Measurements from ENCODE around the gene HARBI1. TPM values are rescaled to one million over a fixed set of nuclear protein-coding genes. Genes with fewer than 3 reads are reported as not detected.

The HARBI1 gene
- total and polyA plus RNA-seq, 2 experiments from 2014 or later = 2.2 to 9.8 TPM

GRCh38 chr11:46555267-46556054 lies 61.6 kb downstream of the HARBI1 start:
- TF ChIP-seq, protein P1, sequence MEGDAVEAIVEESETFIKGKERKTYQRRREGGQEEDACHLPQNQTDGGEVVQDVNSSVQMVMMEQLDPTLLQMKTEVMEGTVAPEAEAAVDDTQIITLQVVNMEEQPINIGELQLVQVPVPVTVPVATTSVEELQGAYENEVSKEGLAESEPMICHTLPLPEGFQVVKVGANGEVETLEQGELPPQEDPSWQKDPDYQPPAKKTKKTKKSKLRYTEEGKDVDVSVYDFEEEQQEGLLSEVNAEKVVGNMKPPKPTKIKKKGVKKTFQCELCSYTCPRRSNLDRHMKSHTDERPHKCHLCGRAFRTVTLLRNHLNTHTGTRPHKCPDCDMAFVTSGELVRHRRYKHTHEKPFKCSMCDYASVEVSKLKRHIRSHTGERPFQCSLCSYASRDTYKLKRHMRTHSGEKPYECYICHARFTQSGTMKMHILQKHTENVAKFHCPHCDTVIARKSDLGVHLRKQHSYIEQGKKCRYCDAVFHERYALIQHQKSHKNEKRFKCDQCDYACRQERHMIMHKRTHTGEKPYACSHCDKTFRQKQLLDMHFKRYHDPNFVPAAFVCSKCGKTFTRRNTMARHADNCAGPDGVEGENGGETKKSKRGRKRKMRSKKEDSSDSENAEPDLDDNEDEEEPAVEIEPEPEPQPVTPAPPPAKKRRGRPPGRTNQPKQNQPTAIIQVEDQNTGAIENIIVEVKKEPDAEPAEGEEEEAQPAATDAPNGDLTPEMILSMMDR (IDR thresholded peaks at IDR 0.05; ENCODE audit: low read depth, low read length) = no peak
- no peaks in the 10 kb centered on the region for H3K27me3 ChIP-seq
- peak overlapping the region; percentile 83 for H3K27ac ChIP-seq
- H3K4me1 ChIP-seq (ENCODE audit: low read depth) = peaks cover 18% of the 10 kb centered on the region
- DNase-seq (ENCODE audit: low read depth in 1 of 2, low spot score in 1 of 2) = peak in 1 of 2 donors; percentile 59
- no peaks in the 10 kb centered on the region for H3K9me3 ChIP-seq (ENCODE audit: low read depth)
- H3K4me3 ChIP-seq = no peak overlapping the region
- no peaks in the 10 kb centered on the region for H3K36me3 ChIP-seq

DNA sequence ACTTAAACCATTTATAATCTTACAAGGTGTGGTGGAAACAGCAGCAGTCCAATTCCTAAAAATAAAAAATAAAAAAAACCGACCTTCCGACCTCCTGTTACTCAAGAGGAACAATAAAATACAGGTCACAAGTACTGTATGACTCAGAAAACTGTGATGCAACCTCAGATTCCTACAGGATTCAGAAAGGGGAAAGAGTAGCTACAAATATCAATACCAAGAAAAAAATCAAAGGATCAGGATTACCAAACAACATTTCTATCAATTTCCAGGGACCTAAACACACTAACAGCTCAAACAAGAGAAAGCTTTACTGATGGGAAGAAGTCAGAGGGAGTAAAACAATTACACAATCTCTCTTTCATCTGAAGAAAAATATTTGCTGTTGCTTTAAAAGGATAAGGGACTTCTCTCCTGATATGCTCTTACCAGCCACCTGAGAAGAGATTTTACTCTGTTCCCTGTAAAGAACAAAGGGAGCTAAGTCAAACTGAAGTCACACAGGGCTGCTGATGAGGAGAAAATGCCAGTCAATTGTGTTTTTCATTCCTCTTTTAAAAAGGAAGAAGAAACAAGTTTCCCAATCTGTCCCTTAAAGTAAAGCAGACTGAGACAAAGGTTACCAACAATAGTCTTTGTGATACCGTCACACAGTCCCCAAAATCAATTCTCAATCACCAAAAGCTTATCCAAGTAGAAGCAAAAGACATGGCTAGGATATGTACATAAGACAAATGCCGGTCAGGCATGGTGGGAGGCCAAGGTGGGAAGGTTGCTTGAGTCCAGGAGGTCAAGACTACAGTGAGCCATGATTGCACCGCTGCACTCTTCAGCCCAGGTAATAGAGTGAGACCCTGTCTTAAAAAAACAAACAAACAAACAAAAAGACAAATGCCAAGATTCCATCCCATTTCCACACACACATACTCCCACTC lies 62.5 kb downstream of the HARBI1 start:
- peak overlapping the region; percentile 83 for H3K27ac ChIP-seq
- DNase-seq (ENCODE audit: low read depth in 1 of 2, low spot score in 1 of 2) = peak in 1 of 2 donors; percentile 81
- no peaks in the 10 kb centered on the region for H3K36me3 ChIP-seq
- TF ChIP-seq, protein P1 (IDR thresholded peaks at IDR 0.05; ENCODE audit: low read depth, low read length) = no peak
- H3K27me3 ChIP-seq = no peaks in the 10 kb centered on the region
- H3K4me3 ChIP-seq = no peak overlapping the region
- peaks cover 18% of the 10 kb centered on the region for H3K4me1 ChIP-seq (ENCODE audit: low read depth)
- H3K9me3 ChIP-seq (ENCODE audit: low read depth) = no peaks in the 10 kb centered on the region

- H3K27ac ChIP-seq = peak overlapping the region; percentile 83
- H3K27me3 ChIP-seq = no peaks in the 10 kb centered on the region
- no peaks in the 10 kb centered on the region for H3K36me3 ChIP-seq
- TF ChIP-seq, protein P1 (IDR thresholded peaks at IDR 0.05; ENCODE audit: low read depth, low read length) = no peak
- H3K4me3 ChIP-seq = no peak overlapping the region
- DNase-seq (ENCODE audit: low read depth in 1 of 2, low spot score in 1 of 2) = peak in 1 of 2 donors; percentile 18
- peaks cover 18% of the 10 kb centered on the region for H3K4me1 ChIP-seq (ENCODE audit: low read depth)
- H3K9me3 ChIP-seq (ENCODE audit: low read depth) = no peaks in the 10 kb centered on the region
Observed at GRCh38 chr11:46553814-46554212, 63.2 kb downstream of the HARBI1 start.

Other genes with a start within 250 kb of the HARBI1 start
- 2,973 and 4,339 TPM in 2 replicates for gene MDK, start 235.6 kb downstream of the HARBI1 start, total RNA-seq
- 3,396 and 3,769 TPM in 2 replicates for gene MDK, start 235.6 kb downstream of the HARBI1 start, polyA plus RNA-seq
- gene CHRM4, start 225.5 kb downstream of the HARBI1 start, total RNA-seq = 0.51 and 0.56 TPM in 2 replicates
- gene CHRM4, start 225.5 kb downstream of the HARBI1 start, polyA plus RNA-seq = not detected in 2 replicates
- gene AMBRA1, start 23.2 kb downstream of the HARBI1 start, total RNA-seq = 27.7 and 52.7 TPM in 2 replicates
- gene AMBRA1, start 23.2 kb downstream of the HARBI1 start, polyA plus RNA-seq = 10.5 and 12.8 TPM in 2 replicates
- 78.5 and 108 TPM in 2 replicates for gene ATG13, start 326 bp upstream of the HARBI1 start, total RNA-seq
- 56.8 and 61.9 TPM in 2 replicates for gene ATG13, start 326 bp upstream of the HARBI1 start, polyA plus RNA-seq
- 59.3 and 76.9 TPM in 2 replicates for gene ARHGAP1, start 83.4 kb upstream of the HARBI1 start, total RNA-seq
- 108 and 149 TPM in 2 replicates for gene ARHGAP1, start 83.4 kb upstream of the HARBI1 start, polyA plus RNA-seq
- 15.4 and 23.7 TPM in 2 replicates for gene ZNF408, start 83.8 kb upstream of the HARBI1 start, total RNA-seq
- 16.8 and 23.1 TPM in 2 replicates for gene ZNF408, start 83.8 kb upstream of the HARBI1 start, polyA plus RNA-seq
- gene F2, start 102.0 kb upstream of the HARBI1 start, total RNA-seq = 0.25 TPM in 1 of 2 replicates, not detected in the other
- gene F2, start 102.0 kb upstream of the HARBI1 start, polyA plus RNA-seq = 0.27 TPM in 1 of 2 replicates, not detected in the other
- gene CKAP5, start 229.1 kb upstream of the HARBI1 start, total RNA-seq = 58.1 and 122 TPM in 2 replicates
- 38.1 and 77.8 TPM in 2 replicates for gene CKAP5, start 229.1 kb upstream of the HARBI1 start, polyA plus RNA-seq

All from cardiac muscle cell (in vitro differentiated cells and primary cell).